ENCODE measurements around the gene ZSCAN32. TPM values are rescaled to one million over a fixed set of nuclear protein-coding genes. Genes with fewer than 3 reads are reported as not detected.

ZSCAN32 gene
- polyA plus RNA-seq, 1 of the 3 experiments (the other 2 are of a cell fraction) = 10.8 TPM

GRCh38 chr16:3362931-3363330 is 37.9 kb downstream of the ZSCAN32 start:
- Histone ChIP-seq H3K27me3 (ENCODE audit: insufficient read depth) (no peaks in the 10 kb centered on the region), H3K27ac (ENCODE audit: low read depth in 2 of 2, low read length in 1 of 2) (no peak overlapping the region), H2AFZ (ENCODE audit: low read depth) (no peak overlapping the region), H3K4me1 (ENCODE audit: control insufficient read depth in 1 of 2, insufficient read depth in 2 of 2, low read depth in 1 of 2, low read length in 1 of 2) (no peaks in the 10 kb centered on the region; a peak in 1 of 4 replicates), H3K79me2 (ENCODE audit: insufficient read depth) (peaks cover 5% of the 10 kb centered on the region; the same call in 1 of the 2 replicates), H3F3A (replicated peaks; ENCODE audit: insufficient read depth) (no peaks in the 10 kb centered on the region), H4K20me1 (ENCODE audit: insufficient read depth) (no peaks in the 10 kb centered on the region), H3K4me3 (ENCODE audit: low read depth in 2 of 2, low read length in 1 of 2) (no peak overlapping the region), H3K9me3 (no peaks in the 10 kb centered on the region; the same call in 1 of the 2 replicates), H3K9ac (no peak overlapping the region), H3K9me2 (no peaks in the 10 kb centered on the region), H3K36me3 (replicated peaks in 1 of 2; ENCODE audit: control insufficient read depth in 1 of 2, insufficient read depth in 2 of 2, low read length in 1 of 2) (no peaks in the 10 kb centered on the region), H3K4me2 (no peak overlapping the region)
- TF ChIP-seq POLR2AphosphoS5 (IDR thresholded peaks at IDR 0.05; ENCODE audit: low read depth, low read length) (no peak), IRF3 (IDR thresholded peaks at IDR 0.05; ENCODE audit: low read depth, low read length) (no peak), CHD2 (IDR thresholded peaks at IDR 0.05; ENCODE audit: low read length, partially characterized antibody) (no peak), TCF12 (IDR thresholded peaks at IDR 0.05) (no peak), GABPA (IDR thresholded peaks at IDR 0.05; ENCODE audit: low read depth) (no peak), FOSL2 (IDR thresholded peaks at IDR 0.05; ENCODE audit: borderline replicate concordance, low read depth) (no peak), NRF1 (IDR thresholded peaks at IDR 0.05; ENCODE audit: low read depth, low read length) (no peak), MXI1 (IDR thresholded peaks at IDR 0.05; ENCODE audit: low read depth, low read length) (no peak), TEAD4 (IDR thresholded peaks at IDR 0.05; ENCODE audit: borderline replicate concordance, insufficient read depth) (no peak)
- TF ChIP-seq, protein P1, sequence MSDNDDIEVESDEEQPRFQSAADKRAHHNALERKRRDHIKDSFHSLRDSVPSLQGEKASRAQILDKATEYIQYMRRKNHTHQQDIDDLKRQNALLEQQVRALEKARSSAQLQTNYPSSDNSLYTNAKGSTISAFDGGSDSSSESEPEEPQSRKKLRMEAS (IDR thresholded peaks at IDR 0.05; ENCODE audit: low read depth) = no peak
- TF ChIP-seq, protein P2, sequence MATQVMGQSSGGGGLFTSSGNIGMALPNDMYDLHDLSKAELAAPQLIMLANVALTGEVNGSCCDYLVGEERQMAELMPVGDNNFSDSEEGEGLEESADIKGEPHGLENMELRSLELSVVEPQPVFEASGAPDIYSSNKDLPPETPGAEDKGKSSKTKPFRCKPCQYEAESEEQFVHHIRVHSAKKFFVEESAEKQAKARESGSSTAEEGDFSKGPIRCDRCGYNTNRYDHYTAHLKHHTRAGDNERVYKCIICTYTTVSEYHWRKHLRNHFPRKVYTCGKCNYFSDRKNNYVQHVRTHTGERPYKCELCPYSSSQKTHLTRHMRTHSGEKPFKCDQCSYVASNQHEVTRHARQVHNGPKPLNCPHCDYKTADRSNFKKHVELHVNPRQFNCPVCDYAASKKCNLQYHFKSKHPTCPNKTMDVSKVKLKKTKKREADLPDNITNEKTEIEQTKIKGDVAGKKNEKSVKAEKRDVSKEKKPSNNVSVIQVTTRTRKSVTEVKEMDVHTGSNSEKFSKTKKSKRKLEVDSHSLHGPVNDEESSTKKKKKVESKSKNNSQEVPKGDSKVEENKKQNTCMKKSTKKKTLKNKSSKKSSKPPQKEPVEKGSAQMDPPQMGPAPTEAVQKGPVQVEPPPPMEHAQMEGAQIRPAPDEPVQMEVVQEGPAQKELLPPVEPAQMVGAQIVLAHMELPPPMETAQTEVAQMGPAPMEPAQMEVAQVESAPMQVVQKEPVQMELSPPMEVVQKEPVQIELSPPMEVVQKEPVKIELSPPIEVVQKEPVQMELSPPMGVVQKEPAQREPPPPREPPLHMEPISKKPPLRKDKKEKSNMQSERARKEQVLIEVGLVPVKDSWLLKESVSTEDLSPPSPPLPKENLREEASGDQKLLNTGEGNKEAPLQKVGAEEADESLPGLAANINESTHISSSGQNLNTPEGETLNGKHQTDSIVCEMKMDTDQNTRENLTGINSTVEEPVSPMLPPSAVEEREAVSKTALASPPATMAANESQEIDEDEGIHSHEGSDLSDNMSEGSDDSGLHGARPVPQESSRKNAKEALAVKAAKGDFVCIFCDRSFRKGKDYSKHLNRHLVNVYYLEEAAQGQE (IDR thresholded peaks at IDR 0.05; ENCODE audit: low read depth, low read length) = no peak
- DNase-seq = no peak
- POLR2A ChIA-PET = no interaction called here
- CTCF ChIA-PET = no interaction called here

- Histone ChIP-seq H3K9me2 (no peaks in the 10 kb centered on the region), H3K9me3 (no peaks in the 10 kb centered on the region; the same call in 1 of the 2 replicates), H3K79me2 (ENCODE audit: insufficient read depth) (no peaks in the 10 kb centered on the region), H3K9ac (no peak overlapping the region), H3K4me3 (ENCODE audit: low read depth in 2 of 2, low read length in 1 of 2) (no peak overlapping the region), H4K20me1 (ENCODE audit: insufficient read depth) (no peaks in the 10 kb centered on the region), H3K36me3 (replicated peaks in 1 of 2; ENCODE audit: control insufficient read depth in 1 of 2, insufficient read depth in 2 of 2, low read length in 1 of 2) (no peaks in the 10 kb centered on the region), H3K4me2 (no peak overlapping the region), H3K4me1 (ENCODE audit: control insufficient read depth in 1 of 2, insufficient read depth in 2 of 2, low read depth in 1 of 2, low read length in 1 of 2) (no peaks in the 10 kb centered on the region), H2AFZ (ENCODE audit: low read depth) (no peak overlapping the region), H3K27ac (ENCODE audit: low read depth in 2 of 2, low read length in 1 of 2) (no peak overlapping the region), H3F3A (replicated peaks; ENCODE audit: insufficient read depth) (no peaks in the 10 kb centered on the region), H3K27me3 (ENCODE audit: insufficient read depth) (peaks cover 8% of the 10 kb centered on the region; the same call in 1 of the 2 replicates)
- no peak for DNase-seq
- ChIA-PET CTCF (no interaction called here), POLR2A (no interaction called here)
- TF ChIP-seq FOXJ3 (CRISPR knock-in tag; IDR thresholded peaks at IDR 0.05) (no peak), POLR2AphosphoS5 (IDR thresholded peaks at IDR 0.05; ENCODE audit: low read depth, low read length) (no peak), TCF12 (IDR thresholded peaks at IDR 0.05) (no peak), FOSL2 (IDR thresholded peaks at IDR 0.05; ENCODE audit: borderline replicate concordance, low read depth) (no peak), GATA2 (CRISPR knock-in tag; IDR thresholded peaks at IDR 0.05) (no peak), NRF1 (IDR thresholded peaks at IDR 0.05; ENCODE audit: low read depth, low read length) (no peak), RFX5 (IDR thresholded peaks at IDR 0.05; ENCODE audit: low read length) (no peak), IRF3 (IDR thresholded peaks at IDR 0.05; ENCODE audit: low read depth, low read length) (no peak), MXI1 (IDR thresholded peaks at IDR 0.05; ENCODE audit: low read depth, low read length) (no peak), CHD2 (IDR thresholded peaks at IDR 0.05; ENCODE audit: low read length, partially characterized antibody) (no peak), GABPA (IDR thresholded peaks at IDR 0.05; ENCODE audit: low read depth) (no peak)
- TF ChIP-seq, protein P3, sequence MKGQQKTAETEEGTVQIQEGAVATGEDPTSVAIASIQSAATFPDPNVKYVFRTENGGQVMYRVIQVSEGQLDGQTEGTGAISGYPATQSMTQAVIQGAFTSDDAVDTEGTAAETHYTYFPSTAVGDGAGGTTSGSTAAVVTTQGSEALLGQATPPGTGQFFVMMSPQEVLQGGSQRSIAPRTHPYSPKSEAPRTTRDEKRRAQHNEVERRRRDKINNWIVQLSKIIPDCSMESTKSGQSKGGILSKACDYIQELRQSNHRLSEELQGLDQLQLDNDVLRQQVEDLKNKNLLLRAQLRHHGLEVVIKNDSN (IDR thresholded peaks at IDR 0.05; ENCODE audit: borderline replicate concordance, low read depth) = no peak
- TF ChIP-seq, protein P2 (IDR thresholded peaks at IDR 0.05; ENCODE audit: low read depth, low read length) = no peak
- 0% methylated on average over 1 of the region's 1 CpG for WGBS (ENCODE audit: low lambda C conversion rate)
These were observed 41.9 kb downstream of the ZSCAN32 start for GRCh38 chr16:3358871-3359270.

All from SK-N-SH (cell line).